Endothelial cell (in vitro differentiated cells): ENCODE results near the gene RBM38. TPM values are rescaled to one million over a fixed set of nuclear protein-coding genes. Genes with fewer than 3 reads are reported as not detected.

Experiments
- DNase-seq: peaks from one replicate; pipeline ENCODE4 v3.0.0; 2021; ENCODE audit warnings: low spot score
- H3K27ac Mint-ChIP-seq: one replicate; pipeline ENCODE4 v1.8.0; 2021; ENCODE audit warnings: mixed read lengths, inconsistent platforms; ENCODE audit not compliant: unreplicated experiment
- H3K27me3 Mint-ChIP-seq: one replicate; pipeline ENCODE4 v1.8.0; 2021; ENCODE audit warnings: mild to moderate bottlenecking, moderate library complexity, mixed read lengths, inconsistent platforms; ENCODE audit not compliant: unreplicated experiment
- H3K36me3 Mint-ChIP-seq: one replicate; pipeline ENCODE4 v1.8.0; 2021; ENCODE audit warnings: mild to moderate bottlenecking, low read depth, mixed read lengths, inconsistent platforms; ENCODE audit not compliant: unreplicated experiment
- H3K4me1 Mint-ChIP-seq: one replicate; pipeline ENCODE4 v1.8.0; 2021; ENCODE audit warnings: mild to moderate bottlenecking, mixed read lengths, inconsistent platforms; ENCODE audit not compliant: unreplicated experiment
- H3K4me3 Mint-ChIP-seq: one replicate; pipeline ENCODE4 v1.8.0; 2021; ENCODE audit warnings: mild to moderate bottlenecking, mixed read lengths, inconsistent platforms; ENCODE audit not compliant: unreplicated experiment
- H3K9me3 Mint-ChIP-seq: one replicate; pipeline ENCODE4 v1.8.0; 2021; ENCODE audit warnings: mixed read lengths, inconsistent platforms; ENCODE audit not compliant: unreplicated experiment
- CTCF ChIP-seq: fragments of 200-600 bp; sonication (generic); IDR thresholded peaks from one replicate; pipeline ENCODE4 v1.5.0; 2021; ENCODE audit warnings: antibody characterized with exemption; ENCODE audit not compliant: unreplicated experiment
- total RNA-seq: library from RNA; stranded (reverse); fragmentation: NEBNext Ultra II Directional; extraction: Animal tissue kit (Norgen Biotek cat#: 25700); gene quantifications from one replicate; pipeline ENCODE4 v1.2.1, GENCODE V29; 2021; ENCODE audit not compliant: unreplicated experiment

The RBM38 gene
- total RNA-seq, 1 donor from 2014 or later: 23.6 TPM

- no peak for TF ChIP-seq CTCF
- H3K27ac Mint-ChIP-seq: no peak overlapping the region
Measured at GRCh38 chr20:57409672-57410397, 18.6 kb downstream of the RBM38 start.

GRCh38 chr20:57410398-57410920 lies 19.3 kb downstream of the RBM38 start:
- no peak overlapping the region for H3K27ac Mint-ChIP-seq

More at GRCh38 chr20:57409672-57410397, 18.6 kb downstream of the RBM38 start:
- Mint-ChIP-seq H3K27me3 (peaks cover 5% of the 10 kb centered on the region), H3K36me3 (no peaks in the 10 kb centered on the region), H3K9me3 (no peaks in the 10 kb centered on the region), H3K4me3 (no peak overlapping the region), H3K4me1 (no peaks in the 10 kb centered on the region)
- DNase-seq: no peak

GRCh38 chr20:57410924-57411323 lies 19.7 kb downstream of the RBM38 start:
- DNase-seq: no peak
- Mint-ChIP-seq H3K4me3 (no peak overlapping the region), H3K4me1 (no peaks in the 10 kb centered on the region), H3K36me3 (no peaks in the 10 kb centered on the region), H3K9me3 (no peaks in the 10 kb centered on the region), H3K27ac (no peak overlapping the region), H3K27me3 (peaks cover 7% of the 10 kb centered on the region)
- TF ChIP-seq CTCF: no peak

More at GRCh38 chr20:57410398-57410920, 19.3 kb downstream of the RBM38 start:
- no peaks in the 10 kb centered on the region for H3K36me3 Mint-ChIP-seq
- DNase-seq: no peak
- no peaks in the 10 kb centered on the region for H3K9me3 Mint-ChIP-seq
- H3K4me3 Mint-ChIP-seq: no peak overlapping the region
- H3K27me3 Mint-ChIP-seq: peaks cover 5% of the 10 kb centered on the region
- TF ChIP-seq CTCF: no peak
- H3K4me1 Mint-ChIP-seq: no peaks in the 10 kb centered on the region

GRCh38 chr20:57411406-57412283 lies 20.4 kb downstream of the RBM38 start:
- no peak for TF ChIP-seq CTCF
- DNase-seq: no peak
- peaks cover 9% of the 10 kb centered on the region for H3K27me3 Mint-ChIP-seq
- H3K4me3 Mint-ChIP-seq: no peak overlapping the region
- H3K9me3 Mint-ChIP-seq: no peaks in the 10 kb centered on the region
- no peaks in the 10 kb centered on the region for H3K36me3 Mint-ChIP-seq
- H3K4me1 Mint-ChIP-seq: no peaks in the 10 kb centered on the region
- no peak overlapping the region for H3K27ac Mint-ChIP-seq
